Amniotic epithelial cell (primary cell): ENCODE measurements around the gene N4BP3.

ENCODE experiments used
- DNase-seq: peaks from one replicate; pipeline ENCODE4 v3.0.0-alpha.2; 2010; ENCODE audit warnings: low read depth

Gene N4BP3

DNA sequence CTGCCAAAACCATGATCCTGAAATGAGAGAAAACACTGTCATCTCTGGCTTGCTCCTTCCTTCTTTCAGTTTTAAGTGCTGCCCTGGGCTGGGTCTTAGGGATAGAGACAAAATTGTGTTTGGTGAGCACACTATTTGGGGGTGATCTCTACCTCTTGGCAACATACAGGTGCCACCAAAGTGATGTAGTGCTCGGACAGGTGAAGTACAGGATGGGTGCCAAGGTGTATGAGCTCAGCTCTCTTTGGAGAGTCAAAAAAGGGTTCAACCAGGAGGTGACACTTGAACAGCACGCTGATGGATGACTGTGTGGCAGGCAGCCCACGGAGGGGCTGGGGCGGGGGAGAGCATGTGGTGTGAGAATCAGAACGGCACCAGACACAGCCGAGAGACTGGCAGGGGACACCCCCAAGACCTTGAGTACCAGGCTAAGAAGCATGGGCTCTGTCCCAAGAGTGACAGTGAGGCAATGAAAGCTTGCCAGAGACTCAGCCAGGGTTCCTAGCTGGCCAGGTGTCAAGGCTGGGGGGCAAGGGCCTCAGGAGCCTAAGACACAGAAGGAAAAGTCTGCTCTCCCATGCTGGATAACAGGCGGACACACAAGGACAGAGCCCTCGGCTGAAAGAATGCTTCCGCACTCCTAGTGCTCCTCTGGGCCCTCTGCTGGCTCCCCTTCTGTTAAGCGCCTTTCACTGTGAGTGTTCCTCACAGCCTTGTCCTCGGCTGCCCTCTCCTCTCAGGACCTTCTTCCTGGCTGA is 37.8 kb downstream of the N4BP3 start:
- no peak for DNase-seq

DNA sequence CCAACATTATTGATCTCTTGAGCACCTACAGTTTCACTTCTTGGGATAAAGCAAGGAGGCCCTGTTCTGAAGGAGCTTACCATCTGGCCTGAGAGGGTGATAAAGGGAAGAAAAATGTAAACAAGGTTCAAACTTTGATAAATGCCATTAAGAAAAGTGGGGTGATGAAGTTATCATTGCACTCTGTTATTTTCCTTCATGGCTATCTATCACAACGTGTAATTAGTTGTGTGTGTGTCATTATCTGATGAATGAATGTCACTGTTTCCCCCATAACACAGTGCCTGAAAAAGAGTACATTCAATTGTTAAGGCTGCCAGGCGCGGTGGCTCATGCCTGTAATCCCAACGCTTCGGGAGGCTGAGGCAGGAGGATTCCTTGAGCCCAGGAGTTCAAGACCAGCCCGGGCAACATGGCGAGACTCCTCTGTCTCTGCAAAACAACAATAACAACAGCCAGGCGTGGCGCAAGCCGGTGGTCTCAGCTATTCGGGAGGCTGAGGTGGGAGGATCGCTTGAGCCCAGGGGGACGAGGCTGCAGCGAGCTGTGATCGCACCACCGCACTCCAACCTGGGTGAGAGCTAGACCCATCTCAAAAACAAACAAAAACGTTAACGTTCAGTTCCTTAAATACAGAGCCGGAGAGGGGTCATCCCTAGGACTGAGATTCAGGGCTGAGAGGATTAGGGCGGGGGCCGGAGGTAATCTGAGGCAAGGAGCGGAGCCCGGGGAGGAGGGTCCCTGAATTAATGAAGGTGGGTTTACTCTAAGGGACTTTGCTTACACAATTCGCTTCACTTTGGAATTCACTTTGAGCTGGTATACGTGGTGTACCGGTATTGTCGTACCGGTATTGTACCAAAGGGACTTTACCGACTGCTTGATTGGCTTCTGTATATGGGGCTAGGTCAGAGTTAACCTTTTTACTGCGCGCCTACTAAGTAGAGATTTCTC is 39.4 kb downstream of the N4BP3 start:
- no peak for DNase-seq

DNA sequence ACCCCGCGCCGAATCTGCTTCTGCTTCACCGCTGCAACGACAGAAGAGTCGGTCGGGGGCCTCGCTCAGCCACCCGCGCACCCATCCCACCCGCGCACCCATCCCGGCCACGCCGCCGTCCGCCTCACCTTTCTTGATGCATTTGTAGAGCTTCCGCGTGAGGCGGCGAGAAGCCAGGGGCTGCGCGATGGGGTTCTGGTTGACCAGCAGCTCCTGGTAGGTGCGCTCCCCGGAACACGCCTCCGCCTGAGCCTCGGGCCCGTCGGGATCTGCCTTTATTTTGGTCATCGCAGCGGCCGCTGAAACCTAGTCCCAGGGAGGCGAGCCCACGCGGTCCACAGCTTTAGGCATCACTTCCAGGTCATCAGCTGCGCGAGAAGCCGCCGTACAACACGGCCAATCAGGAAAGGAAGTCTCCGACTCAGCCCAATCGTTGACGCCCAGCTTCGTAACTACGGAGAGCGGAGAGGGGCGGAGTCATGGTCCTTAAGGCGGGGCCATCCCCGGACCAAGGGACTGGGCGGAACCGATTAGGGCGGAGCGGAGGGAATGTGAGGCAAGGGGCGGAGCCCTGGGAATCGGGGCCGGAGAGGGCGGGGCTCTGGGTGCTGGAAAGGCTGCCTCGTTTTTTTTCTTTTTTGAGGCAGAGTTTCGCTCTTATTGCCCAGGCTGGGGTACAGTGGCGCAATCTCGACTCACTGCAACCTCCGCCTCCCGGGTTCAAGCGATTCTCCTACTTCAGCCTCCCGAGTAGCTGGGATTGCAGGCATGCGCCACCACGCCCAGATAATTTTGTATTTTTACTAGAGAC is 40.4 kb downstream of the N4BP3 start, which contains the start of gene NHP2:
Gene NHP2 (minus strand): TSS at position 356 of the 811 bp plus-strand sequence. CDS start 68 bp downstream, at position 288.
- peak; percentile 98 for DNase-seq

DNA sequence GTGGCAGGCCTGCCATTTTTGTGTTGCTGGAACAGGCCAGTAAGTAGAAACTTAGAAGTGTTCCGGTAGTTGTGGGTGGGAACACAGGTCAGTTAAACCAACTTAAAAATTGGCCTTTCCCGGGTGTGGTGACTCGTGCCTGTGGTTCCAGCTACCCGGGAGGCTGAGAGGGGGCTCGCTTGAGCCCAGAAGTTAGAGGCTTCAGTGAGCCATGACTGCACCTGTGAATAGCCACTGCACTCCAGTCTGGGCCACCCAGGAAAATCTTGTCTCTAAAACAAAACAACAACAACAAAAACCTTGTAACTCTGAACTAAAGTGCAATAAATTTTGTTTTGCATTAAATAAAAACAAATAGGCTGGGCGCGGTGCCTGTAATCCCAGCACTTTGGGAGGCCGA is 41.7 kb downstream of the N4BP3 start:
- DNase-seq = no peak

DNA sequence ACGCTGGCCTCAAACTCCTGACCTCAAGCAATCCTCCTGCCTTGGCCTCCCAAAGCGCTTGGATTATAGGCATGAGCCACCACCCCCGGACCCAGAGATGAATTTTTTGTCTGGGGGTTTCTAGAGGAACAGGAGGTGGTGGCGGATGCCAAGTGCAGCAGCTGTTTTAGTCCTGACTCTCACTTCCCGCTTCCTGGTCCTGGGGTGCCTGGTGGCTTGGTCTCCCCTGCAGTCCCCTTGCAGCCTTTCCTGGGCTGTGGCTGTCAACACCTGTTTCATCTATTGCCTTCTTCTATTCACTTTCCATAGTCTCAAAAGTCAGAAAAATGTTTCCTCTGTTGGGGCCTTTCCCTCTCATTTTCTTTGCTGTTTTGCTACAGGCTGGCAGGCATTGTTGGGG is 46.8 kb downstream of the N4BP3 start:
- DNase-seq = no peak

DNA sequence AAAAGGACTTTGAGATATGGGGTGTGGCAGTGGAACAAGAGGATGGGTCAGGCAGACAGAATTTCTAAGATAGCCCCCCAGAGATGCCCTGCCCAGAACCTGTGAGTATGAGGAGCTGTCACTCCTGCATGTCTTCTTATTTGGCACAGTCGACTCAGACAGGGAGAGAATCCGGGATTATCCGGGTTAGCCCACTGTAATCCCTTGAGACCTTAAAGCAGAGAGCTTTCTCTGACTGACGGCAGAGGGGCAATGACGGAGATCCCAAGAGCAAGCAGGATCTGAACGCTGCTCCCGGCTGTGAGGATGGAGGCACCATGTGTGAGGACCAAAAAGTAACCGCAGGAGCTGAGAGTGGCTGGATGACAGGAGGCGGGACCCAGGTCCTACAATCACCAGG is 49.1 kb downstream of the N4BP3 start:
- no peak for DNase-seq

DNA sequence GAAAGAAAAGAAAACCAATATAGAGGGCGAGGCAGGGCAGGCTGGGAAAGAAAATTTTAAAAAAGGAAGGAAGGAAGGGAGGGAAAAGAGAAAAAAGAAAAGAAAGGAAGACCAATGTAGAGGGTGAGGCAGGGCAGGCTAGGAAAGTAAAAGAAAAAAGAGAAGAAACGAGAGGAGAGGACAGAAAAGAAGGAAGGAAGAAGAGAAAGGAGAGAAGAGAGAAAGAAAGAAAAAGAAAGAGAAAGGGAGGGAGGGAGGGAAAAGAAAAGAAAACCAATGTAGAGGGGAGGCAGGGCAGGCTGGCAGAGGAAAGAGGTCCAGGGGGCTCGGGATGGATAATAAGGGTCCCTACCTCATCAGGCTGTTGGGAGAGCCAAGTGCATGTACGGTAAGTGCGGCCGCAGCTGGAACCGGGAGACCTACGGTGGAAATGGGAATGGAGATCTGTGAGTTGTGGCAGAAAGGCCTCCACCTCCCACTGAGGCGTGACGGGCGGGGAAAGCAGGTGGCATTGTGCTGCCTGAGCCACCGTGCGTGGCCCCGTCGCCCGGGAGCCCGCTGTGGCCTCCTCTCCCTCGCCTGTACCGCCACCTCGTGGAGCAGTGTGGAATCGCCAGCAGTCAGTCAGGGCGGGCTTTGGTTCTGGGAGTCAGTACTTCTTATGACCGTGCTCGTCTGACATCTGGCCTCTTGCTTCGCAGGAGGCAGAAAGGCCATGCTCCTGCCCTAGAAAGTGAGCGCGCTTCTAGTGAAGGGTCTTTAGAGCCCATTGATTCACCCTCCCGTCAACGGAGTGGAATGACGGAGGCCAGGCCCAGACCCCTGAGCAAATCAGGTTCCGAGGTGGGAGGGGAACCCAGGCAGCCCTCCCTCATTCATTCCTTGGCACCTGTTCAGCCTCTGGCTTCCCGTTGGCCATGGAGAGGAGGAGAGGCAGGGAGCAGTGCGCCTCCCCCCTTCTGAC is 50.7 kb downstream of the N4BP3 start:
- DNase-seq = peak; percentile 37

DNA sequence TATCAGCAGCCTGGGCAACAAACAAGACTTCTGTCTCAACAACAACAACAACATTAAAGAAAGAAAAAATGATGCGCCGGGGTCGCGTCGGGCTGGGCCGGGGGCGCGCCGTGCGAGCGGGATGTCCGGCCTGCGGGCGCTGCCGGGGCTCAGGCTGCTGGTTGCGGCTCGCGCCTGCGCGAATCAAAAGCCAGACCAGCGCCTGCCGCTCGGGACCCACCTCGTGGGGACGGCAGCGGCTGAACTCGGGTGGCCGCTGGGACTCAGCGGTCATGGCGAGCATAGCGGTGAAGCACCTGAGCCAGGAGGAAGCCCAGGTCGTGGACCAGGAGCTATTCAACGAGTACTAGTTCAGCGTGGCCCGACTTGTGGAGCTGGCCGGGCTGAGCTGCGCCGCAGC is 52.2 kb downstream of the N4BP3 start:
- DNase-seq = no peak

DNA sequence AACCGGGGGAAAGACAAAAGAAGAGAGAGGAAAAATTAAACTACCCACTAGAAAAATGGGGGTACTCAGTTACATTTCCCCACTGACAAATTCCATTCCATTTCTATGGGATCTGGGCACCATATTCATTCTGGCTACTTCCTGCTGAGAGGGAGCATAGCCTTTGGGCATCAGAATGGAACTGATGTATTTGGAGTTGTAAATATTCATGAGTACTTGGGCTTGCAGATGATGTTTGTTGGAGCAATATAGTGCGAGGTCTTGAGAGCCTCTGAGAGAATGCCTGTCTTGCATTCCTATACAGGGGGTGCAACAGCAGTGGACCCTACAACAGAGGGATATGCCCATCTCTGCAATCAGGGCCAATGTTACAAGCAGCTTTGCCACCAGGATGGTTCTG is 57.1 kb downstream of the N4BP3 start:
- no peak for DNase-seq

DNA sequence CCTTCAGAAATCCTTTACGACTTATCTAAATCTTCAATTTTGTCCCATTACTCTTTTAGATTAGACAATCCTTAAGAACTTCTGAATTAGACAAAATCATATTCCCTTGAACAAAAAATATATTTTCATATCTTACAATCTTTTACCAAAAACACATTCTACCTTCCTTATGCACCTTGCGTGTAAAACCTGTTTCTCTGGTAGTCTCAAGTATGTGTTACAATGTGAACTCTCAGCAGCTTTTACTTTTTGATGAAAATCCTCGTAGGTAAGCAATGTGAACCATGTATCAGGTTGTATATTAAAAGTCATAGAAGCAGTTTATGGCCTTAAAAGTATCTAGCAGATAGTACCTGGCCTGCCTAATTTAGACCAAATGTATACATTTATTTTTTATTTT is 61.1 kb downstream of the N4BP3 start:
- DNase-seq = no peak
